GM10266 (cell line): ENCODE results near the gene KCNK3.
A peak's percentile ranks its signal among the peaks of the same experiment; 100 is the strongest.
"Not testable (repeated sequence)": the region's sequence is repeated elsewhere in the genome, so short reads cannot be mapped to it uniquely, and the experiment has no call there.

Experiments used
- DNase-seq: peaks from one replicate; pipeline ENCODE4 v3.0.0; 2012; ENCODE audit errors: extremely low spot score
- CTCF ChIP-seq: IDR thresholded peaks from 2 replicates; pipeline ENCODE4 v1.5.1; 2012; ENCODE audit warnings: mild to moderate bottlenecking, low read depth; ENCODE audit not compliant: control insufficient read depth, insufficient read depth; ENCODE audit errors: missing control alignments

Gene KCNK3

GRCh38 chr2:26759845-26760244, 67.3 kb downstream of the KCNK3 start:
- TF ChIP-seq CTCF: no peak
- no peak for DNase-seq

- not testable (repeated sequence) for DNase-seq
Observed at GRCh38 chr2:26760991-26761390, 68.5 kb downstream of the KCNK3 start.

GRCh38 chr2:26763019-26763418, 70.5 kb downstream of the KCNK3 start:
- DNase-seq: no peak
- no peak for TF ChIP-seq CTCF

- DNase-seq: peak; percentile 89
Observed at GRCh38 chr2:26764078-26764887, 71.8 kb downstream of the KCNK3 start, which contains the start of gene SLC35F6. TSS of gene SLC35F6 (plus strand) at chr2:26764284. CDS start at chr2:26764350, 66 bp downstream.

GRCh38 chr2:26764906-26765305, 72.4 kb downstream of the KCNK3 start:
- no peak for DNase-seq

More at GRCh38 chr2:26764078-26764887, 71.8 kb downstream of the KCNK3 start, which contains the start of gene SLC35F6:
- no peak for TF ChIP-seq CTCF

GRCh38 chr2:26765475-26766200, 73.1 kb downstream of the KCNK3 start:
- no peak for TF ChIP-seq CTCF
- no peak for DNase-seq

More at GRCh38 chr2:26764906-26765305, 72.4 kb downstream of the KCNK3 start:
- TF ChIP-seq CTCF: no peak

- no peak for DNase-seq
- TF ChIP-seq CTCF: no peak
Observed at GRCh38 chr2:26767129-26767528, 74.6 kb downstream of the KCNK3 start.
